GM12878 (cell line): Measurements from ENCODE around the gene POLRMT. TPM values are rescaled to one million over a fixed set of nuclear protein-coding genes. Genes with fewer than 3 reads are reported as not detected.
A peak's percentile ranks its signal among the peaks of the same experiment; 100 is the strongest.

Experiments
- ATAC-seq: fragments of 200-7000 bp; cut with Tn5 transposase; 3 replicates; pipeline ENCODE4 v1.9.1; 2020; ENCODE audit warnings: mild to moderate bottlenecking, moderate library complexity
- BruUV-seq: library from RNA; stranded (reverse); fragments of 400-500 nt; replicated peaks from 2 replicates; lab custom pipeline; 2021; lab: Mats Ljungman, UMichigan
- CTCF ChIA-PET: fragments of 300-600 bp; sonication (Branson Sonifier 250); formaldehyde crosslinking; extraction: SDS; loops from one replicate; lab custom pipeline; 2021; ENCODE audit warnings: inconsistent platforms; lab: Yijun Ruan, JAX
- POLR2A ChIA-PET: fragments of 350-600 bp; formaldehyde crosslinking; extraction: SDS; loops from one replicate; lab custom pipeline; 2021; ENCODE audit warnings: inconsistent platforms; lab: Charles Lee
- RAD21 ChIA-PET: fragments of 300-600 bp; sonication (Branson Sonifier 250); formaldehyde crosslinking; loops from one replicate; lab custom pipeline; 2023; ENCODE audit warnings: antibody characterized with exemption; ENCODE audit not compliant: unreplicated experiment; lab: Charles Lee
- SMC1A ChIA-PET: fragments of 300-600 bp; sonication (Branson Sonifier 250); formaldehyde crosslinking; loops from one replicate; lab custom pipeline; 2023; ENCODE audit not compliant: unreplicated experiment, uncharacterized antibody; lab: Charles Lee
- DNase-seq: peaks from one replicate; pipeline ENCODE4 v3.0.0-alpha.2; 2011; ENCODE audit warnings: low read depth, low spot score
- FAIRE-seq: peaks from 3 replicates; lab custom pipeline; 2011; peaks lifted over from hg19 to GRCh38; lab: Jason Lieb, UNC
- H2AFZ ChIP-seq: 2 replicates; pipeline ENCODE4 v1.6.0; 2011; ENCODE audit warnings: low read depth, low read length, control low read depth; ENCODE audit not compliant: control insufficient read depth
- H3K27ac ChIP-seq: 2 replicates; pipeline ENCODE4 v1.5.1; 2011; ENCODE audit warnings: control low read depth; ENCODE audit not compliant: control insufficient read depth, insufficient read depth
- H3K27me3 ChIP-seq, 2 experiments: replicated peaks in 1 of 2; 2 replicates each; pipeline versions ENCODE4 v1.6.0 to v1.6.1; 2011; ENCODE audit warnings: low read length in 1 of 2; ENCODE audit not compliant: control insufficient read depth in 2 of 2, insufficient read depth in 2 of 2
- H3K36me3 ChIP-seq, 2 experiments: 2 replicates each; pipeline ENCODE4 v1.5.1; 2011; ENCODE audit warnings: low read length in 1 of 2; ENCODE audit not compliant: control insufficient read depth in 2 of 2, insufficient read depth in 2 of 2
- H3K4me1 ChIP-seq: 2 replicates; pipeline ENCODE4 v1.6.1; 2011; ENCODE audit warnings: mild to moderate bottlenecking, low read length, moderate library complexity, mixed read lengths; ENCODE audit not compliant: control insufficient read depth, insufficient read depth
- H3K4me2 ChIP-seq: 2 replicates; pipeline ENCODE4 v1.6.0; 2011; ENCODE audit warnings: control low read depth; ENCODE audit not compliant: control insufficient read depth, insufficient read depth
- H3K4me3 ChIP-seq: fragments of 200-600 bp; sonication (generic); 2 replicates; pipeline ENCODE4 v1.5.1; 2016
- H3K79me2 ChIP-seq: 2 replicates; pipeline ENCODE4 v1.6.0; 2011; ENCODE audit warnings: low read length; ENCODE audit not compliant: control insufficient read depth, insufficient read depth
- H3K9ac ChIP-seq: 2 replicates; pipeline ENCODE4 v1.8.0; 2011; ENCODE audit warnings: low read length, control low read depth, mixed read lengths; ENCODE audit not compliant: control insufficient read depth, insufficient read depth
- H3K9me3 ChIP-seq: replicated peaks from 3 replicates; pipeline ENCODE4 v1.5.1; 2011; ENCODE audit warnings: mild to moderate bottlenecking, low read length; ENCODE audit not compliant: control insufficient read depth, insufficient read depth
- H4K20me1 ChIP-seq: 2 replicates; pipeline ENCODE4 v1.6.0; 2011; ENCODE audit not compliant: control insufficient read depth, insufficient read depth
- ATF2 ChIP-seq: IDR thresholded peaks from 2 replicates; pipeline ENCODE4 v1.6.1; 2012; ENCODE audit warnings: low read length, inconsistent platforms
- BHLHE40 ChIP-seq, 2 experiments: fragments of 450-650 bp in 1 of 2; IDR thresholded peaks; 2 replicates each; pipeline ENCODE4 v1.6.1; 2011 to 2017; ENCODE audit warnings: low read depth in 2 of 2, borderline replicate concordance in 1 of 2, improper control_type of control experiment in 1 of 2, low read length in 1 of 2, mild to moderate bottlenecking in 1 of 2
- GATAD2B ChIP-seq: fragments of 450-650 bp; conservative IDR thresholded peaks from 2 replicates; pipeline ENCODE4 v1.6.1; 2017; ENCODE audit warnings: low read depth, mild to moderate bottlenecking, moderate library complexity
- IRF3 ChIP-seq: fragments of 450-650 bp; IDR thresholded peaks from 2 replicates; pipeline ENCODE4 v1.6.1; 2014; ENCODE audit warnings: mild to moderate bottlenecking
- LARP7 ChIP-seq: fragments of 450-650 bp; IDR thresholded peaks from 2 replicates; pipeline ENCODE4 v1.6.1; 2017; ENCODE audit warnings: mild to moderate bottlenecking
- MLLT1 ChIP-seq: fragments of 450-650 bp; IDR thresholded peaks from 2 replicates; pipeline ENCODE4 v1.6.1; 2016; ENCODE audit warnings: mild to moderate bottlenecking
- NR2F1 ChIP-seq: fragments of 450-650 bp; conservative IDR thresholded peaks from 2 replicates; pipeline ENCODE4 v1.6.1; 2017; ENCODE audit warnings: mild to moderate bottlenecking
- PAX5 ChIP-seq: IDR thresholded peaks from 2 replicates; pipeline ENCODE4 v1.6.1; 2011; ENCODE audit warnings: low read depth, low read length, borderline replicate concordance
- SUPT20H ChIP-seq: IDR thresholded peaks from 2 replicates; pipeline ENCODE4 v1.6.1; 2011; ENCODE audit warnings: low read depth, mild to moderate bottlenecking, low read length, moderate library complexity, borderline replicate concordance; ENCODE audit not compliant: control insufficient read depth
- ZNF687 ChIP-seq: fragments of 450-650 bp; IDR thresholded peaks from 2 replicates; pipeline ENCODE4 v1.6.1; 2017; ENCODE audit warnings: mild to moderate bottlenecking, moderate library complexity
- whole genome bisulfite sequencing: methylation state at CpG from one replicate; pipeline ENCODE4 v1.1.6; 2016; ENCODE audit warnings: low lambda C conversion rate; ENCODE audit not compliant: insufficient replicate concordance, insufficient coverage; ENCODE audit errors: missing lambda C conversion rate; 5-methylcytosine and 5-hydroxymethylcytosine counted together
- in situ Hi-C: fragments of 300-500 bp; cut with MboI; formaldehyde crosslinking; loops from 9 replicates; pipeline ENCODE4 v1.14.3; 2018; ENCODE audit warnings: mixed read lengths
- intact Hi-C: fragments of 100-400 bp; cut with micrococcal nuclease; formaldehyde crosslinking; loops from one replicate; pipeline ENCODE4 v1.14.2; 2022; ENCODE audit not compliant: unreplicated experiment
- polyA plus RNA-seq, 11 experiments: library from polyadenylated mRNA; depleted of rRNA in 4 of 11; unstranded in 6 of 11; stranded (reverse) in 5 of 11; fragments of >200 nt; fragmentation: Nextera tagmentation in 4 of 11; fragmentation: Illumina TruSeq in 1 of 11; extraction: Ambion mirVana in 4 of 11; extraction: Trizol in 1 of 11; gene quantifications; 1 replicate in 1 of 11; 2 replicates in 10 of 11; pipeline versions ENCODE4 v1.2.1 to v1.2.3, GENCODE V29; 2011 to 2016; ENCODE audit warnings: inconsistent platforms in 2 of 11, missing spikeins in 2 of 11, low read depth in 1 of 11
- total RNA-seq, 4 experiments: library from RNA; depleted of rRNA in 3 of 4; stranded (reverse); fragments of >200 nt in 3 of 4; fragmentation: Illumina TruSeq in 1 of 4; extraction: Trizol in 1 of 4; gene quantifications; 2 replicates each; pipeline versions ENCODE4 v1.2.1 to v1.2.3, GENCODE V29; 2013 to 2021

The POLRMT gene
- total and polyA plus RNA-seq, 10 of the 15 experiments (the other 5 are each of a cell fraction or from before 2014, with no cell fraction given) = 9.9 to 57.6 (median 34.6) TPM

GRCh38 chr19:610801-611480 is 22.4 kb downstream of the POLRMT start (continued):
- TF ChIP-seq ATF2 = no peak
- TF ChIP-seq PAX5 = 0 out of 2 replicates have a peak, but pooled peaks have one; percentile 18
- TF ChIP-seq MLLT1 = peak; percentile 31; the same call in 1 of the 2 replicates

- Histone ChIP-seq H3K27ac (peak overlapping the region; percentile 73; the same call in 1 of the 2 replicates), H3K4me3 (no peak overlapping the region; the same call in 1 of the 2 replicates), H3K4me1 (peaks cover 8% of the 10 kb centered on the region), H3K4me2 (peak overlapping the region; percentile 74), H3K9ac (peak overlapping the region; percentile 60; the same call in 1 of the 2 replicates), H3K36me3 (no peaks in the 10 kb centered on the region), H3K27me3 (no peaks in the 10 kb centered on the region), H3K9me3 (no peaks in the 10 kb centered on the region), H2AFZ (peak overlapping the region; percentile 78), H4K20me1 (no peaks in the 10 kb centered on the region), H3K79me2 (no peaks in the 10 kb centered on the region)
- ChIA-PET SMC1A (no interaction called here), POLR2A (interaction anchor here (1.0 kb wide), 1 partner anchor 78 kb away, joined by 3 read pairs; the partner anchor contains the start of gene CDC34), RAD21 (no interaction called here), CTCF (interaction anchor here (1.0 kb wide), 1 partner anchor 99 kb away, joined by 3 read pairs; no protein-coding TSS in a partner anchor)
- FAIRE-seq = no peak
- intact Hi-C loops = no loop called here
- in situ Hi-C loops = no loop called here
- WGBS = 31% methylated on average over 19 of the region's 38 CpGs
- no TSS peak for BruUV-seq
- TF ChIP-seq IRF3 = no peak
- 0 out of 2 replicates have a peak, but pooled peaks have one; percentile 49 for TF ChIP-seq GATAD2B
- TF ChIP-seq ZNF687 = peak; percentile 38
- no peak for TF ChIP-seq SUPT20H
- TF ChIP-seq NR2F1 = peak; percentile 46; the same call in 1 of the 2 replicates
- peak in 1 of 2 experiments; percentile 33; a peak in 1 of 4 replicates for TF ChIP-seq BHLHE40 (IDR thresholded peaks at IDR 0.05; ENCODE audit: borderline replicate concordance in 1 of 2, low read depth in 2 of 2, low read length in 1 of 2)
- TF ChIP-seq LARP7 = 0 out of 2 replicates have a peak, but pooled peaks have one; percentile 29
- ATAC-seq = peak; percentile 66
- DNase-seq = no peak
Observed at GRCh38 chr19:610071-610800, 23.1 kb downstream of the POLRMT start.
